ENCODE data around the gene BMERB1.

The BMERB1 gene

DNA sequence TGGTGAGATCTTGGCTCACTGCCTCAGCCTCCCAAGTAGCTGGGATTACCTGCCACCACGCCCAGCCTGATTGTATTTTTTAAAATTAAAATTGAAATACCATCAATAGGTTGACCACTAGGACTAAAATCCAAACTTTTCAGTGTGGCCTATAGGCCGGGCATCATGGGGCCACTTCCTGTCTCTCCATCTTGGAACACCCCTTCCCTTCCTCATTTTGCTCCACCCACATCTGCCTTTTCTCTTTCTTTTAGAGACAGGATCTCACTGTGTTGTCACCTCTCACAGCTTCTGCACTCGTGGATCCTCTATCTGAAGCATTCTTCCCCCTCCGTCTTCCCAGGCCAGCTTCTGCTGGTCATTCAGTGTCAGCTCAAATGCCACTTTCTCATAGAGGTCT, 57.0 kb downstream of the BMERB1 start:
- H3K4me3 ChIP-seq (ENCODE audit: low read depth, low read length), result no peak overlapping the region
- in situ Hi-C loops (cut with HindIII; ENCODE audit: low sequenced_read_pairs), result no loop called here
- DNase-seq (ENCODE audit: low read depth), result no peak
- TF ChIP-seq, protein P1, sequence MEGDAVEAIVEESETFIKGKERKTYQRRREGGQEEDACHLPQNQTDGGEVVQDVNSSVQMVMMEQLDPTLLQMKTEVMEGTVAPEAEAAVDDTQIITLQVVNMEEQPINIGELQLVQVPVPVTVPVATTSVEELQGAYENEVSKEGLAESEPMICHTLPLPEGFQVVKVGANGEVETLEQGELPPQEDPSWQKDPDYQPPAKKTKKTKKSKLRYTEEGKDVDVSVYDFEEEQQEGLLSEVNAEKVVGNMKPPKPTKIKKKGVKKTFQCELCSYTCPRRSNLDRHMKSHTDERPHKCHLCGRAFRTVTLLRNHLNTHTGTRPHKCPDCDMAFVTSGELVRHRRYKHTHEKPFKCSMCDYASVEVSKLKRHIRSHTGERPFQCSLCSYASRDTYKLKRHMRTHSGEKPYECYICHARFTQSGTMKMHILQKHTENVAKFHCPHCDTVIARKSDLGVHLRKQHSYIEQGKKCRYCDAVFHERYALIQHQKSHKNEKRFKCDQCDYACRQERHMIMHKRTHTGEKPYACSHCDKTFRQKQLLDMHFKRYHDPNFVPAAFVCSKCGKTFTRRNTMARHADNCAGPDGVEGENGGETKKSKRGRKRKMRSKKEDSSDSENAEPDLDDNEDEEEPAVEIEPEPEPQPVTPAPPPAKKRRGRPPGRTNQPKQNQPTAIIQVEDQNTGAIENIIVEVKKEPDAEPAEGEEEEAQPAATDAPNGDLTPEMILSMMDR (IDR thresholded peaks at IDR 0.05; ENCODE audit: low read depth, low read length, missing control alignments), result no peak

DNA sequence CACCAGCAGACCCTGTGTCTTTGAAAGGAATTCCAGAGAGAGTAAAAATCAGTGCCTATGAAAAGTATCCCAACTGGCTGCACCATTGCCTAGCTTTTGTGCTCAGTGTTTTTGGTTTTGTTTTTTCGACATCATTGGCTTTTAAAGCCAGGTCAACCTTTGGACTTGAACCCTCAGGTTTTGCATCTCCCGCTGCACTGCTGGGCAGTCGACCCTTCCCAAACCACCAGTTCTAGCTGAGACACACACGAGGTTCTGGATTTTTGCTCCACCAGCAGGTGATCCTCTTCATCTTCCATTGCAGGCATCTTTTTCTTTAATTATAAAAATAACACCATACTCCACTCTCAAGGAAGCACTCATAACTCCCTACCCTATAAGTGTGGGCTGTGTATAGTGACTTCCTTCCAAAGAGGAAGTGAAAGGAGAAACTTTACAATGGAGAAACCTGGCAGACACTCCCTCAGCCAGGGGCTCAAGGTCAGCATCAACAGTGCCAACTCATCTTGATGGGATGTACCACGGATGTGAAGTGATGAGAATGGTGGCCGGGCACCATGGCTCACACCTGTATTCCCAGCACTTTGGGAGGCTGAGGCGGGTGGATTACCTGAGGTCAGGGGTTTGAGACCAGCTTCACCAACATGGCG, 57.8 kb downstream of the BMERB1 start:
- in situ Hi-C loops (cut with HindIII; ENCODE audit: low sequenced_read_pairs), result no loop called here
- no peak for DNase-seq (ENCODE audit: low read depth)
- TF ChIP-seq, protein P1 (IDR thresholded peaks at IDR 0.05; ENCODE audit: low read depth, low read length, missing control alignments), result no peak
- no peak overlapping the region for H3K4me3 ChIP-seq (ENCODE audit: low read depth, low read length)

DNA sequence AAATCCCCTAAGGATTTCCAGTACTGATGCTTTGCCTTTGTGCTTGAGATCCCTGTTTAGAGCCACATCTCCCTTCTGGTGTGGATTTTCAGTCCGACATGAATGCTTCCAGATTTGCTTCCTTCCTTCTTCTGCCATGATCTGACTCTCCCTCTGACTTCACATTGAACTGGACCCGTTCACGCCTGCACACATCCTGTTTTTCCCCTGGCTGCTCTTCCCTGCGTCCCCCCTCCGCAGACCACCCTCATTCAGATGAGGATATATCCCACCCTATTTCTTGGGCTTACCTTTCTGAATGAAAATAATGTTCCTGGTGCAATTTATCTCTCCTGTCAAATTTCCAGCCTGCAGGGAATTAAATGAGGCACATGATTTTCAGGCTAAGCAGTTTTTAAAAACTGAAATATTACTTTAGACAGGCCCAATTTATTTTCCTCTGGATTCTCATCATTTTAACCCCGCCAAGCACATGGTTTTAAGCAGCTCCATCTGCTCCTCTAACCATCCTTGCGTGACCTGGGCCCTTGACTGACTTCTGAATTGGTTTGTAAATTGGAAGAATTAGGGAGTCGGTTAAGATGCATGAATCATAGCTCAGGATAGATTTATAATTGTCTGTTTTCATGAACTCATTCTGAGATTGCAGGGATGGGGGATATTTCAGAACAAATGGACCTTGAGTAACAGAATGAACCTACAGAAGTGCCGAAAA, 59.2 kb downstream of the BMERB1 start:
- DNase-seq (ENCODE audit: low read depth), result no peak
- in situ Hi-C loops (cut with HindIII; ENCODE audit: low sequenced_read_pairs), result no loop called here
- H3K4me3 ChIP-seq (ENCODE audit: low read depth, low read length), result no peak overlapping the region
- TF ChIP-seq, protein P1 (IDR thresholded peaks at IDR 0.05; ENCODE audit: low read depth, low read length, missing control alignments), result no peak

DNA sequence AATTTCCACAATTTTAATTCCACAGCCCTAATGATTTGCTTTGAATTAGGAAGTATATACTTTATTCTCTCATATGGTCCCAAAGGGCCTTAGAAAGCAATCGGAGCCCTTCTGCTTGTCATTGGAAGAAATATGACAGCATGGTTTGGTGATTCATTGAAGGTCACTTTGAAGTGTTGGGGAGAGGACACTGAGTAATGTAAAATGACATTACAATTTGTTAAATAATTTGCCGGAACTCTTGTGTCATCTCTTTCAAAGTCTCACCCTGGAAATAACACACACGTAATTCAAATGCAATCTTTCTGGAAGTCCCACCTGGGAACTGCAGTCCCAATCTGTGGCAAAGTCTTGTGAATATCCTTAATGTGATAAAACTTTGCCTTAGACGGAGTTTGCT, 59.8 kb downstream of the BMERB1 start:
- DNase-seq (ENCODE audit: low read depth), result no peak
- no peak overlapping the region for H3K4me3 ChIP-seq (ENCODE audit: low read depth, low read length)
- in situ Hi-C loops (cut with HindIII; ENCODE audit: low sequenced_read_pairs), result no loop called here
- TF ChIP-seq, protein P1 (IDR thresholded peaks at IDR 0.05; ENCODE audit: low read depth, low read length, missing control alignments), result no peak

DNA sequence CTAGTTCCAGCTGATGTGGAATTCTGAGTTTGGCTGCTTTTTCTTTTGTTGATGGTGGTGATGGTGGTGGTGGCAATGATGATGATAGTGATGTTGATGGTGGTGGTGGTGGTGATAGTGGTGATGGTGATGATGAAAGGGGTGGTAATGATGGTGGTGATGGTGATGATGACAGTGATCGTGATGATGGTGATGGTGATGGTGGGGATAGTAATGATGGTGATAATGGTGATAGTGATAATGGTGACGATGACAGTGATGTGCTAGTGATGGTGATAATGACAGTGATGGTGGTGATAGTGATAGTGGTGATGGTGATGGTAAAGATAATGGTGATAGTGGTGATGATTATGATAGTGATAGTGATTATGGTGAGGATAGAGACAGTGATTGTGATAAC, 61.5 kb downstream of the BMERB1 start:
- TF ChIP-seq, protein P1 (IDR thresholded peaks at IDR 0.05; ENCODE audit: low read depth, low read length, missing control alignments), result no peak
- in situ Hi-C loops (cut with HindIII; ENCODE audit: low sequenced_read_pairs), result no loop called here
- no peak for DNase-seq (ENCODE audit: low read depth)
- H3K4me3 ChIP-seq (ENCODE audit: low read depth, low read length), result no peak overlapping the region

DNA sequence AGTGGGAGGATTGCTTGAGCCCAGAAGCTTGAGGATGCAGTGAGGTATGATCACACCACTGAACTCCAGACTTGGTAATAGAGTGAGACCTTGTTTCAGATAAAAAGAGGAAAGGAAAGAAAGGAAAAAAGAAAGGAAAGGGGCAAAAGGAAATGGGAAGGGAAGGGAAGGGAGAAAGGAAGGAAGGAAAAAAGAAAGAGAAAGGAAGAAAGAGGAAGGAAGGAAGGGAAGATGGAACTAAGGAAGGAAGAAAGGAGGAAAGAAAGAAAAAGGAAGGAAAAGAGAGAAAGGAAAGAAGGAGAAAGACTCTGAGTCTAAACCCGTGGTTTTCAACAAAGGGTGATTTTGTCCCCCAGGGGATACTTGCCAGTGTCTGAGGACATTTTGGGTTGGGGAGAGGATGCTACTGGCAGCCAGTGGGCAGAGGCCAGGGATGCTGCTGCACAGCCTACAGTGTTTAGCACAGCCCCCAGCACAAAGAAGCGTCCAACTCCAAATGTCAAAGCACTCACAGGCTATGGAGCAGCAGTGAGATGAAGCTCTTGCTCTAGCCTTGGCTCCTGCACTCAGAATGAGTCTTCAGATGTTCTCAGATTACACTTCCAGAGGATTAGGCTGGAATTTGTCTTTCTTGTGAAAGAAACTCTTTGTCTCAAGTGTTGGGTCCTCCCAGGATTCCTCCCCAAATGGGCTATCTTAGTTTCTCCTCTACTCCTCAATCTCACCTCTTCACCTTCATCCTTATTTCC, 64.2 kb downstream of the BMERB1 start:
- TF ChIP-seq, protein P1 (IDR thresholded peaks at IDR 0.05; ENCODE audit: low read depth, low read length, missing control alignments), result no peak
- no peak for DNase-seq (ENCODE audit: low read depth)
- in situ Hi-C loops (cut with HindIII; ENCODE audit: low sequenced_read_pairs), result no loop called here
- H3K4me3 ChIP-seq (ENCODE audit: low read depth, low read length), result no peak overlapping the region
